ENCODE data around the gene VPS13A. TPM values are rescaled to one million over a fixed set of nuclear protein-coding genes. Genes with fewer than 3 reads are reported as not detected.

Gene VPS13A
- total RNA-seq, 1 donor from 2014 or later = 46.0 TPM

DNA sequence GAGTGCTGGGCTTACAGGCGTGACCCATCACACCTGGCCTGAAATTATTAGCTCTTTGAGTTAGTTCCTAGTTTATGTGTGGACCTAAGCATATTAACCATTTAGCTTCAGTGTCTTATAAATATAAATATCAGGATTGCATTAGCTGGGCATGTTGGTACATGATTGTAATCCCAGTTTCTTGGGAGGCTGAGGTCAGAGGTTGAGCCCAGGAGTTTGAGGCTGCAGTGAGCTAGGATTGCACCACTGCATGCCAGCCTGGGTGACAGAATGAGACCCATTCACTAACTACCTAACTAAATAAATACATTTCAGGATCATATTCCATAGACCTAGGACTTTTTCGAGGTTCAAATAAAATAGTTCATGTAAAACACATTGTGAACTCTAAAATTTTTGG is 129.8 kb downstream of the VPS13A start:
- DNase-seq (ENCODE audit: low spot score) = no peak
- no peak overlapping the region for H3K27ac Mint-ChIP-seq (ENCODE audit: unreplicated experiment)
- H3K4me1 Mint-ChIP-seq (ENCODE audit: unreplicated experiment) = peaks cover 4% of the 10 kb centered on the region
- H3K9me3 Mint-ChIP-seq (ENCODE audit: unreplicated experiment) = no peaks in the 10 kb centered on the region
- TF ChIP-seq, protein P1, sequence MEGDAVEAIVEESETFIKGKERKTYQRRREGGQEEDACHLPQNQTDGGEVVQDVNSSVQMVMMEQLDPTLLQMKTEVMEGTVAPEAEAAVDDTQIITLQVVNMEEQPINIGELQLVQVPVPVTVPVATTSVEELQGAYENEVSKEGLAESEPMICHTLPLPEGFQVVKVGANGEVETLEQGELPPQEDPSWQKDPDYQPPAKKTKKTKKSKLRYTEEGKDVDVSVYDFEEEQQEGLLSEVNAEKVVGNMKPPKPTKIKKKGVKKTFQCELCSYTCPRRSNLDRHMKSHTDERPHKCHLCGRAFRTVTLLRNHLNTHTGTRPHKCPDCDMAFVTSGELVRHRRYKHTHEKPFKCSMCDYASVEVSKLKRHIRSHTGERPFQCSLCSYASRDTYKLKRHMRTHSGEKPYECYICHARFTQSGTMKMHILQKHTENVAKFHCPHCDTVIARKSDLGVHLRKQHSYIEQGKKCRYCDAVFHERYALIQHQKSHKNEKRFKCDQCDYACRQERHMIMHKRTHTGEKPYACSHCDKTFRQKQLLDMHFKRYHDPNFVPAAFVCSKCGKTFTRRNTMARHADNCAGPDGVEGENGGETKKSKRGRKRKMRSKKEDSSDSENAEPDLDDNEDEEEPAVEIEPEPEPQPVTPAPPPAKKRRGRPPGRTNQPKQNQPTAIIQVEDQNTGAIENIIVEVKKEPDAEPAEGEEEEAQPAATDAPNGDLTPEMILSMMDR (IDR thresholded peaks at IDR 0.05; ENCODE audit: unreplicated experiment) = no peak
- peaks cover 12% of the 10 kb centered on the region for H3K36me3 Mint-ChIP-seq (ENCODE audit: low read depth, unreplicated experiment)
- H3K4me3 Mint-ChIP-seq (ENCODE audit: unreplicated experiment) = no peak overlapping the region
- no peaks in the 10 kb centered on the region for H3K27me3 Mint-ChIP-seq (ENCODE audit: unreplicated experiment)

DNA sequence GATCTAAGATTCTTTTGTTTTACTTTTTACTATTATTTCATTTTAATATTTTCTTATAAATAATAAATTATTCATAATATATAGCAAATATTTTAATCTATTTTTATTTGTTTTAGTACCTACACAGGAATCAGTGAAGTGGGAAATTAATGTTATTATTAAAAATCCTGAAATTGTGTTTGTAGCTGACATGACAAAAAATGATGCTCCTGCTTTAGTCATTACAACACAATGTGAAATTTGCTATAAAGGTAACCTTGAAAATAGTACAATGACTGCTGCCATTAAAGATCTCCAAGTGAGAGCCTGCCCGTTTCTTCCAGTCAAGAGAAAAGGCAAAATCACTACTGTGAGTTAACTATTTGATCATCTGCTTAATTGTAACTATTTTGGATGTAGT is 138.7 kb downstream of the VPS13A start:
- Mint-ChIP-seq H3K4me3 (ENCODE audit: unreplicated experiment) (no peak overlapping the region), H3K4me1 (ENCODE audit: unreplicated experiment) (no peaks in the 10 kb centered on the region), H3K36me3 (ENCODE audit: low read depth, unreplicated experiment) (peaks cover 4% of the 10 kb centered on the region), H3K27ac (ENCODE audit: unreplicated experiment) (no peak overlapping the region), H3K9me3 (ENCODE audit: unreplicated experiment) (no peaks in the 10 kb centered on the region), H3K27me3 (ENCODE audit: unreplicated experiment) (no peaks in the 10 kb centered on the region)
- TF ChIP-seq, protein P1 (IDR thresholded peaks at IDR 0.05; ENCODE audit: unreplicated experiment) = no peak
- DNase-seq (ENCODE audit: low spot score) = no peak

DNA sequence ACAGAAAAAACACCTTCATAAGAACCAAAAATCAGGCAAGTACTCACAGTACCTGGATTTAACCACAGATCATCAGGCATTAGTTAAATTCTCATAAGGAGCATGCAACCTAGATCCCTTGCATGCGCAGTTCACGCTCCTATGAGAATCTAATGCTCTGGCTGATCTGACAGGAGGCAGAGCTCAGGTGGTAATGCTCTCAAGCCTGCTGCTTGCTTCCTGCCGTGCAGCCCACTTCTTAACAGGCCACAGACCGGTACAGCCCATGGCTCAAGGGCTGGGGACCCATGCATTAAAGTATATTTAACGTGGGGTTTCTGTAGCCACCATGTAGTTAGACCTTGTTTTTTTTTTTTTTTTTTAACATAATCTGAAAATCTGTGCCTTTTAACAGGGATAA is 147.7 kb downstream of the VPS13A start:
- H3K36me3 Mint-ChIP-seq (ENCODE audit: low read depth, unreplicated experiment) = peaks cover 23% of the 10 kb centered on the region

DNA sequence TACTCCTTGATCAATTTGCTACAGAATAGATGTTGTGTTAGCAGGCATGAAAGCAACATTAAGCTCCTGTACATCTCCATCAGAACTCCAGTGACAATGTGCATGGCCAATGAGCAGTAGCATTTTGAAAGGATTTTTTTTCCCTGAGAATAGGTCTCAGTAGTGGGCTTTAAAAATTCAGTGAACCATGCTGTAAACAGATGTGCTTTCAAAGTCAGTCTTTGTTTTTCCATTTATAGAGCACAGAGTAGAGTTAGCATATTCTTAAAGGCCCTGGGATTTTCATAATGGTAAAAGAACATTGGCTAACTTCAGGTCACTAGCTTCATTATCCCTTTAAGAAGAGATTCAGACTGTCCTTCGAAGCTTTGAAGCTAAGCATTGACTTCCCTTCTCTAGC is 150.8 kb downstream of the VPS13A start:
- H3K27me3 Mint-ChIP-seq (ENCODE audit: unreplicated experiment) = peaks cover 2% of the 10 kb centered on the region
- no peak overlapping the region for H3K4me3 Mint-ChIP-seq (ENCODE audit: unreplicated experiment)
- peaks cover 5% of the 10 kb centered on the region for H3K4me1 Mint-ChIP-seq (ENCODE audit: unreplicated experiment)
- no peak overlapping the region for H3K27ac Mint-ChIP-seq (ENCODE audit: unreplicated experiment)
- DNase-seq (ENCODE audit: low spot score) = no peak
- TF ChIP-seq, protein P1 (IDR thresholded peaks at IDR 0.05; ENCODE audit: unreplicated experiment) = no peak
- H3K9me3 Mint-ChIP-seq (ENCODE audit: unreplicated experiment) = no peaks in the 10 kb centered on the region
- peaks cover 26% of the 10 kb centered on the region for H3K36me3 Mint-ChIP-seq (ENCODE audit: low read depth, unreplicated experiment)

More for the DNA sequence above, 147.7 kb downstream of the VPS13A start:
- TF ChIP-seq, protein P1 (IDR thresholded peaks at IDR 0.05; ENCODE audit: unreplicated experiment) = no peak
- H3K4me1 Mint-ChIP-seq (ENCODE audit: unreplicated experiment) = peaks cover 5% of the 10 kb centered on the region
- H3K27ac Mint-ChIP-seq (ENCODE audit: unreplicated experiment) = no peak overlapping the region
- DNase-seq (ENCODE audit: low spot score) = no peak
- no peaks in the 10 kb centered on the region for H3K9me3 Mint-ChIP-seq (ENCODE audit: unreplicated experiment)
- H3K27me3 Mint-ChIP-seq (ENCODE audit: unreplicated experiment) = peaks cover 2% of the 10 kb centered on the region
- no peak overlapping the region for H3K4me3 Mint-ChIP-seq (ENCODE audit: unreplicated experiment)

DNA sequence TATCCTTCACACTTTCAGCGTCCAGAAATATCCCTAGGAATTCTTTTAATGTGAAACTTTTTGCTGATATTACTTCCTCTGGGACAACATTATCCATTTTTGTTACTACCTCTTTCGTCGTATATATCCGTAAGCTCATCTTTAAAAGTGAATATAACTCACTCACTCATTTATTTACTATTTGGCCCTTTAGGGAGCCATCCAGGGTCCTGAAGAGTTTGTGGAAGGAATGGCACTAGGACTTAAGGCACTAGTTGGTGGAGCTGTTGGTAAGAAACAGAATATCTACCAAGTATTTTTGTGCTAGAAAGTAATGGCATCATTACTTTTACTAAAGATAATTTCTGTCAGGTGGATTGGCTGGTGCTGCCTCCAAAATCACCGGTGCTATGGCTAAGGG is 192.7 kb downstream of the VPS13A start:
- no peak for DNase-seq (ENCODE audit: low spot score)
- no peak overlapping the region for H3K4me3 Mint-ChIP-seq (ENCODE audit: unreplicated experiment)
- H3K4me1 Mint-ChIP-seq (ENCODE audit: unreplicated experiment) = peaks cover 2% of the 10 kb centered on the region
- TF ChIP-seq, protein P1 (IDR thresholded peaks at IDR 0.05; ENCODE audit: unreplicated experiment) = no peak
- H3K36me3 Mint-ChIP-seq (ENCODE audit: low read depth, unreplicated experiment) = peaks cover 7% of the 10 kb centered on the region
- peaks cover 1% of the 10 kb centered on the region for H3K27me3 Mint-ChIP-seq (ENCODE audit: unreplicated experiment)
- no peaks in the 10 kb centered on the region for H3K9me3 Mint-ChIP-seq (ENCODE audit: unreplicated experiment)
- no peak overlapping the region for H3K27ac Mint-ChIP-seq (ENCODE audit: unreplicated experiment)
